ENCODE results near the gene ABCD2.
"Not testable (repeated sequence)": the region's sequence is repeated elsewhere in the genome, so short reads cannot be mapped to it uniquely, and the experiment has no call there.

ABCD2 gene

DNA sequence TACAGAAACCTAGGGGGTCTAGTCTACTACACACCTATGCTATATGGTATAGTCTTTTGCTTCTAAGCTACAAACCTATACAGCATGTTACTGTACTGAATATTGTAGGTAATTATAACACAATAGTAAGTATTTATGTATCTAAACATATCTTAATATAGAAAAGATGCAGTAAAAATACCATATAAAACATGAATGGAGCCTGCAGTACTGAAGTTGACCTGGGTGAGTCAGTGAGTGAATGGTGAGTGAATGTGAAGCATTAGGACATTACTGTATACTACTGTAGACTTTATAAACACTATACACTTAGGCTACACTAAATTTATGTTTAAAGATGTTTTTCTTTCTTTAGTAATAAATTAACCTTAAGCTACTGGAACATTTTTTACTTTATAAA, 13.1 kb upstream of the ABCD2 start:
- TF ChIP-seq, protein P1, sequence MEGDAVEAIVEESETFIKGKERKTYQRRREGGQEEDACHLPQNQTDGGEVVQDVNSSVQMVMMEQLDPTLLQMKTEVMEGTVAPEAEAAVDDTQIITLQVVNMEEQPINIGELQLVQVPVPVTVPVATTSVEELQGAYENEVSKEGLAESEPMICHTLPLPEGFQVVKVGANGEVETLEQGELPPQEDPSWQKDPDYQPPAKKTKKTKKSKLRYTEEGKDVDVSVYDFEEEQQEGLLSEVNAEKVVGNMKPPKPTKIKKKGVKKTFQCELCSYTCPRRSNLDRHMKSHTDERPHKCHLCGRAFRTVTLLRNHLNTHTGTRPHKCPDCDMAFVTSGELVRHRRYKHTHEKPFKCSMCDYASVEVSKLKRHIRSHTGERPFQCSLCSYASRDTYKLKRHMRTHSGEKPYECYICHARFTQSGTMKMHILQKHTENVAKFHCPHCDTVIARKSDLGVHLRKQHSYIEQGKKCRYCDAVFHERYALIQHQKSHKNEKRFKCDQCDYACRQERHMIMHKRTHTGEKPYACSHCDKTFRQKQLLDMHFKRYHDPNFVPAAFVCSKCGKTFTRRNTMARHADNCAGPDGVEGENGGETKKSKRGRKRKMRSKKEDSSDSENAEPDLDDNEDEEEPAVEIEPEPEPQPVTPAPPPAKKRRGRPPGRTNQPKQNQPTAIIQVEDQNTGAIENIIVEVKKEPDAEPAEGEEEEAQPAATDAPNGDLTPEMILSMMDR (IDR thresholded peaks at IDR 0.05; ENCODE audit: low read depth, low read length), result no peak
- DNase-seq (ENCODE audit: extremely low read depth, low read depth), result no peak

DNA sequence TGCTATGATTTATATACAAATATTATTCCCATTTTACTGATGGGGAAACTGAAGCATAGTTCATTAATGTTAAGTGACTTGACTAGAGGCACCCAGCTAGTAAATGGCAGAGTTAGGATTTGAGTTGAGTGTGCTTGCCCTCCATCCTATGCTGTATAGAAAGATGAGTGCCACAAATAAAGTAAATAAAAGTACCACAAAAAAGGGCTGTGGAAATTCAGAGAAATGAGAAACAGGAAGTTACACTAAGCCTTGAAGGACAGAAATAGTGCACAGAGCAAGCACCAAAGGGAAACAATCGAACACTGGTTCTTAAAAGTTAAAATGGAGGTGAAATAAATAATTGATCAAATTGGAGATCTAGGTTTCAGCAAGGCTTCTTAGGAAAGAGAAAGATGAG, 9.2 kb upstream of the ABCD2 start:
- TF ChIP-seq, protein P1 (IDR thresholded peaks at IDR 0.05; ENCODE audit: low read depth, low read length), result no peak
- no peak for DNase-seq (ENCODE audit: extremely low read depth, low read depth)

DNA sequence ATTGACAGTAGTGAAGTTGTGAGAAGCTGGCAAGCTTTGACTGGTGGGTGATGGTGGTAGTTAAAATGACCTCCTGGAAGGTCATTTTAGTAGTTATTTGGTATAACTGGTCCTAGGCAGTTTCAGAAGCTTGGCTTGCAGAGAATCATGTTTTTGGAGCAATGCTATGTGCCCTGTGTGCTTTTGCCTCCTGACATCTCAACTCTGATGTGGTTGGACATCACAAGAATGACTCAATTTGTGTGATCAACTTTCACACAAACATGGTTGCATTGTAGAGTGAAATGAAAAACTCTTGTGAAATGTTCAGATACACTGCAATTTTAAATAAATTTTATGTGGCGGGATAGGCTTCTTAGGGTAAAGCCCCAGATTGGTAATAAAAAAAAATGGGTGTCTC, 8.3 kb upstream of the ABCD2 start:
- TF ChIP-seq, protein P1 (IDR thresholded peaks at IDR 0.05; ENCODE audit: low read depth, low read length), result no peak
- no peak for DNase-seq (ENCODE audit: extremely low read depth, low read depth)

DNA sequence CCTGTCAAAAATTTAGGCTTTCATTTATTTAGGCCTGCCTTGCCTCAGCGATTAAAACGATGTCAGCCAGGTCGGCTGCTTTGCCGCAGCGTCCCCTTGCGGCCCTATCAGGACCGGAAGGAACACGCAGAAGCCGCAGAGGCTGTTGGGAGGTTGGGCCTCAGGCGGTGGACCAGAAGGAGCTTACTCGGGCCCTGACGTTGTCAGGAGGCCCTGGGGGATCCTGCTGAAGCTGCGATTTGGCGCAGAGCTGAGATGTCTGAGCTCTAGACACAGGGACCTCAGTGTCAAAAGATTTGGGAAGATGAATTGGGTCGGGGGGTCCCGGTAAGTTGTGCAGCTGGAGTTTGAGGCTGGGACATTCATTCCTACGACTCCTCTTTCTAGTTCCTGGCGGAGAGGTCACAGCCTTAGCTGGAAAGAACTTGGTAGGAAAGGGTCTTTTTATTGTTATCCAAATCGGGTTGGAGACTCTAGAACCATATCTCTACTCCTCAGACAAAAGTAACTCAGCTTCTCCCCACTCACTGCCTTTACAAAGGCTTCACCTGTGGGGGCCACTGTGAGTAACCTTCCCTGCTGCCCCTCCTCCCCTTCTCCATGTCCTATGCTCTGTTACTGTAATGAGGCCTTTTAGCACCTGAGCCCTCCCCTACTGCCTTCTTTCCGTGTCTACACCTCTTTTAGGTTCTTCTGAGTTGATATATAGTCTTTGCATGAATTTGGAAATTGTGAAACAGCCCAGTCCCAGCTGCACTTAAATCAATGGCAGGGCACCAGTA, 6.6 kb upstream of the ABCD2 start:
- TF ChIP-seq, protein P1 (IDR thresholded peaks at IDR 0.05; ENCODE audit: low read depth, low read length), result no peak
- no peak for DNase-seq (ENCODE audit: extremely low read depth, low read depth)

DNA sequence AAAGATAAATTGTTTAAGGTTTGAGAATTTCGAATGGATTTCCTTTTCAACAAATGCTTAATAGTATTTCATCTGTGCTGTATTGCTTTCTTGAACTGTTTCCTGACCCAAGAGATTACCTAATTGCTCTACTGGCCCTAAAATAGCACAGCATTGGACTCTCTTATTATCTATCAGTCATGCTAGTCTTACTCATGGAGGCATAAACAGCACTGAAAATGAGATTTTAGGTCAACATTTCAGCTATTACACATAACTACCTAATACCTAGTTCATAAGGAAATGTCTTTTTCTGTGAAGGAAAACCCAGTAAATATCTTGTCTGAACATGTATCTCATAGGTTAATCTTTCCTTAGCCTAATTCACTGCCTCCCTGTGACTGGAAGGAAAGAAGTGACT, 4.3 kb upstream of the ABCD2 start:
- no peak for DNase-seq (ENCODE audit: extremely low read depth, low read depth)
- TF ChIP-seq, protein P1 (IDR thresholded peaks at IDR 0.05; ENCODE audit: low read depth, low read length), result no peak

DNA sequence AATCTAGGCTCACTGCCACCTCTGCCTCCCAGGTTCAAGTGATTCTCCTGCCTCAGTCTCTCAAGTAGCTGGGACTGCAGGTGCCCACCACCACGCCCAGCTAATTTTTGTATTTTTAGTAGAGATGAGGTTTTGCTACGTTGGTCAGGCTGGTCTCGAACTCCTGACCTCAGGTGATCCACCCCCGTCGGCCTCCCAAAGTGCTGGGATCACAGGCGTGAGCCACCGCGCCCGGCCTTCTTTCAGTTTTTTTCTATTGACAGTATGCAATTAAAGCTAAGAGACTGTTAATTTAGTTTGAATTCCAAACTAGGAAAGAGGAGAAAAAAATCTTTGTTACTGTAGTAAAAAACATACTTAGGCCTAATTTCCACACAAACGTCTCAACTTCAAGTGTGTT, 3.6 kb upstream of the ABCD2 start:
- DNase-seq (ENCODE audit: extremely low read depth, low read depth), result not testable (repeated sequence)

DNA sequence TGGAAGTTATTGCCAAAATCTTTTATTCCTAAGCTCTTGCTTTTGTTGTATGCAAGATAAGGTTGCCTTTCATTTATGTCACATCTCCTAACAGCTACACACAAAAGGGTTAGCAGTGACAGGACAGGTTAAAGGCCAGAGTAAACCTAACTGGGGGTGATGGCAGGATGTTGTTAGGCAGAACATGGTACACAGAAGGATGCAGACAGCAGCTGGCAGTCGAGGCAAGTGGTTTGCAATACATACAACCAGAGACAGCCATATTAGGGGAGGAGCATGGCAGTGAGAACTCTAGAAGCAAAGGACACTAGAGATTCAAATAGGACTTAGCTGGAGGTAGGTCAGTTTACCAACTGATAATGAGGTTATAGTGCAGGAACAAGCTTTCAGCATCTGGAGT, 2.7 kb upstream of the ABCD2 start:
- DNase-seq (ENCODE audit: extremely low read depth, low read depth), result no peak
- TF ChIP-seq, protein P1 (IDR thresholded peaks at IDR 0.05; ENCODE audit: low read depth, low read length), result no peak

DNA sequence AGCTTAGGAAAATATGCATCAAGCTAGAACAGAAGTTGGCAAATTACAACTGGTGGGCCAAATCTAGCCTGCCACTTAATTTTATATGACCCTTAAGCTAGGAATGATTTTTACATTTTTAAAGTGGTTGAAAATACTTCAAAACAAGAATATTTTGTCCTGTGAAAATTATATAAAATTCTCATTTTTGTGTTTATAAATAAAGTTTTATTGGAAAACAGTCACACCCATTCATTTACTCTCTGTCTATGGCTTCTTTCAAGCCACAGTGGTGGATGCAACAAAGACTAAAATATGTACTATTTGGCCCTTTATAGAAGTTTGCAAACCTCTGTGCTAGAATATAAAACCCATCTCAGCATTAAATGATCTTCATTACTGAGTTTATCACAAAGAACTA, 2.1 kb upstream of the ABCD2 start:
- TF ChIP-seq, protein P1 (IDR thresholded peaks at IDR 0.05; ENCODE audit: low read depth, low read length), result no peak

More for the DNA sequence above, 2.1 kb upstream of the ABCD2 start:
- no peak for DNase-seq (ENCODE audit: extremely low read depth, low read depth)
